ENCODE data around the gene HINT3.
A peak's percentile ranks its signal among the peaks of the same experiment; 100 is the strongest.
"Not testable (repeated sequence)": the region's sequence is repeated elsewhere in the genome, so short reads cannot be mapped to it uniquely, and the experiment has no call there.

The HINT3 gene

GRCh38 chr6:125956506-125957390, at the start of gene HINT3:
HINT3 (plus strand) TSS chr6:125956770; CDS start chr6:125956978, 208 bp downstream.
- peak; percentile 94 to 96 for DNase-seq (ENCODE audit: low read depth in 2 of 2)

GRCh38 chr6:125910527-125910926, 46.0 kb upstream of the HINT3 start:
- DNase-seq (ENCODE audit: low read depth in 2 of 2), result no peak

- DNase-seq (ENCODE audit: low read depth in 2 of 2), result not testable (repeated sequence)
Observed at GRCh38 chr6:125911051-125911451, 45.5 kb upstream of the HINT3 start.

GRCh38 chr6:125912430-125912829, 44.1 kb upstream of the HINT3 start:
- DNase-seq (ENCODE audit: low read depth in 2 of 2), result not testable (repeated sequence)

GRCh38 chr6:125913145-125913544, 43.4 kb upstream of the HINT3 start:
- DNase-seq (ENCODE audit: low read depth in 2 of 2), result no peak

- no peak for DNase-seq (ENCODE audit: low read depth in 2 of 2)
Observed at GRCh38 chr6:125913864-125914351, 42.7 kb upstream of the HINT3 start.

GRCh38 chr6:125918230-125918629, 38.3 kb upstream of the HINT3 start:
- DNase-seq (ENCODE audit: low read depth in 2 of 2), result no peak

- DNase-seq (ENCODE audit: low read depth in 2 of 2), result peak in 1 of 2 donors; percentile 16
Observed at GRCh38 chr6:125918681-125919566, 37.6 kb upstream of the HINT3 start.

- no peak for DNase-seq (ENCODE audit: low read depth in 2 of 2)
Observed at GRCh38 chr6:125919618-125920017, 37.0 kb upstream of the HINT3 start.

- no peak for DNase-seq (ENCODE audit: low read depth in 2 of 2)
Observed at GRCh38 chr6:125922322-125922860, 34.2 kb upstream of the HINT3 start.

- no peak for DNase-seq (ENCODE audit: low read depth in 2 of 2)
Observed at GRCh38 chr6:125923366-125923877, 33.1 kb upstream of the HINT3 start.

GRCh38 chr6:125924169-125924568, 32.4 kb upstream of the HINT3 start:
- no peak for DNase-seq (ENCODE audit: low read depth in 2 of 2)

GRCh38 chr6:125924697-125925358, 31.7 kb upstream of the HINT3 start:
- no peak for DNase-seq (ENCODE audit: low read depth in 2 of 2)

GRCh38 chr6:125926711-125927110, 29.9 kb upstream of the HINT3 start:
- DNase-seq (ENCODE audit: low read depth in 2 of 2), result no peak

GRCh38 chr6:125927761-125928160, 28.8 kb upstream of the HINT3 start:
- DNase-seq (ENCODE audit: low read depth in 2 of 2), result no peak

GRCh38 chr6:125930765-125931418, 25.7 kb upstream of the HINT3 start:
- DNase-seq (ENCODE audit: low read depth in 2 of 2), result no peak

GRCh38 chr6:125931733-125932450, 24.7 kb upstream of the HINT3 start:
- DNase-seq (ENCODE audit: low read depth in 2 of 2), result no peak

GRCh38 chr6:125932451-125932795, 24.1 kb upstream of the HINT3 start:
- DNase-seq (ENCODE audit: low read depth in 2 of 2), result no peak

GRCh38 chr6:125935520-125935919, 21.1 kb upstream of the HINT3 start:
- not testable (repeated sequence) for DNase-seq (ENCODE audit: low read depth in 2 of 2)

- DNase-seq (ENCODE audit: low read depth in 2 of 2), result no peak
Observed at GRCh38 chr6:125939026-125939425, 17.5 kb upstream of the HINT3 start.

Data from activated CD8-positive, alpha-beta memory T cell treated with anti-CD3 and anti-CD28 coated beads for 4 hours (primary cell).